ENCODE data around the gene CACNA1B.
"Not testable (repeated sequence)": the region's sequence is repeated elsewhere in the genome, so short reads cannot be mapped to it uniquely, and the experiment has no call there.

CACNA1B gene

DNA sequence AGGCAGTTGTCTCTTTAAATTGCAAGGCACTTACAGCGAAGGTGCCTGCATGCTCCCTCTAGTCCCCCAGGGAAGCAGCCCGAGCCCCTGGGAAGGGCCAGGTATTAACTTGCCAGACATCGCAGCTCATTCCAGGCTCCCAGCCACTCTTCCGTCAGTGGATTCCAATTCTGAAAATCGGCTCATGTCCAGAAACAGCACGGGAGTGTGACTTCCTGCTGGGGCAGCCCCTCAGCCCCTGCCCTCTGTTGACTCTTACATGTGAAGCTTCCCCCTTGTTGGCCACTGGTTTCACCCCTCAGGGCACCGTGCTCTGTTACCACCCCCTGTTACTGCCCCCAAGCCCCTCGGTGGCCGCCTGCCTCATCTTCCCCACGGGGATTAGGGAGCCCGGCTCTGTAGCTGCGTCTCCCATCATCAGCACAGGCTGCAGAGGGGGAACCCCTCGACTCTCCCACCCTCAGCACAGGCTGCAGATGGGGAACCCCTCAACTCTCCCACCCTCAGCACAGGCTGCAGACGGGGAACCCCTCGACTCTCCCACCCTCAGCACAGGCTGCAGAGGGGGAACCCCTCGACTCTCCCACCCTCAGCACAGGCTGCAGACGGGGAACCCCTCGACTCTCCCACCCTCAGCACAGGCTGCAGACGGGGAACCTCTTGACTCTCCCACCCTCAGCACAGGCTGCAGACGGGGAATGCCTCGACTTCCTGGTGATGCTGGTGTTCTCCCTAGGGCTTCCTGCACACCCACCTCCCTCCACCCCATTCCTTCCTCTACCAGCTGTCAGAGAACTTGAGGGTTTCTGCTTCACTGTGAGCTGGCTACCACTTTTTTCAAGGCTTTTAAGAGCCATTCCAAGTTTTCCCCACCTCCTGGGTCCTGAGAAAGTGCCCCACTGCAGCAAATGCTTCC lies 11.1 kb upstream of the CACNA1B start:
- no peak for DNase-seq

- no peak for DNase-seq
Measured at GRCh38 chr9:137870432-137870831, 7.2 kb upstream of the CACNA1B start.

- no peak for DNase-seq
Measured at GRCh38 chr9:137872296-137872695, 5.3 kb upstream of the CACNA1B start.

DNA sequence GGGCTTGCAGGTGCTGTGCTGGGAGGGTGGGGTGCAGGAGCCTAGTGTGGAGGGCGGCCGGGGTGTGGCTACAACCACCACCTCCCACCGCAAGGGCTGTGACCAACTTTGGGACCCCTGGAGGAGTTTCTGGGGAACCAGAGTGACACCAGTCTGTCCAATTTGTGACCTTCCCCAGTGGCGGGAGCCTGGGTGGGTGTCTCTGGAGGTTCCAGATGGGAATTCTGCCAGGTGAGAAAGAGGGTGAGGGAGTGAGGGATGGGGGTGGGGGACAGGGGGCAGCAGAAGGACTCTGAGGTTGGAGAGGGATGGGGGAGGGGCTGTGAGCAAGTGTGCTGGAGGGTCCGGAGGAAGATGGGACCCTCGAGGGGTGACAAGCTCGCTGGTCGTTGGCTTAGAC lies 4.2 kb upstream of the CACNA1B start:
- no peak for DNase-seq

- DNase-seq: no peak
Measured at GRCh38 chr9:137873858-137874362, 3.7 kb upstream of the CACNA1B start.

GRCh38 chr9:137875354-137875753 lies 2.2 kb upstream of the CACNA1B start:
- no peak for DNase-seq

GRCh38 chr9:137875846-137876245 lies 1.7 kb upstream of the CACNA1B start:
- no peak for DNase-seq

DNA sequence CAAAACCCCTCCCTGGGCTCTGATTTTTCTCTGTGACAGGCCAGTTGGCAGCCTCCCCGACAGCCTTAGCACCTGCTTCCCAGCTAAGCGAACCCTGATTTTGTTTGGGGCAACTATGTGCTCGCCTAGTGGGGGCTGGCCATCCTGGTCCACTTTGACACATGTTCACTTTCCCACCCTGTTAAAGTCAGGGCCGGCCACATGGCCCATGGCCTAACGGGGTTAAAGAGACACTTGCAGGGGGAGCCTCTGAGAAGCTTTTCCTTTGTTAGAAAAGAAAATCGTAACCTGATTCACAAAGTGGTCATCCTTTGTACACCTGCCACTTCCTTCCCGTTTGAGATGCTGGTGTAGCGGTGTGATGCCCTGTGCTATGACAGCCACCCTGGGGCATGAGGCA lies 1.3 kb upstream of the CACNA1B start:
- no peak for DNase-seq

DNA sequence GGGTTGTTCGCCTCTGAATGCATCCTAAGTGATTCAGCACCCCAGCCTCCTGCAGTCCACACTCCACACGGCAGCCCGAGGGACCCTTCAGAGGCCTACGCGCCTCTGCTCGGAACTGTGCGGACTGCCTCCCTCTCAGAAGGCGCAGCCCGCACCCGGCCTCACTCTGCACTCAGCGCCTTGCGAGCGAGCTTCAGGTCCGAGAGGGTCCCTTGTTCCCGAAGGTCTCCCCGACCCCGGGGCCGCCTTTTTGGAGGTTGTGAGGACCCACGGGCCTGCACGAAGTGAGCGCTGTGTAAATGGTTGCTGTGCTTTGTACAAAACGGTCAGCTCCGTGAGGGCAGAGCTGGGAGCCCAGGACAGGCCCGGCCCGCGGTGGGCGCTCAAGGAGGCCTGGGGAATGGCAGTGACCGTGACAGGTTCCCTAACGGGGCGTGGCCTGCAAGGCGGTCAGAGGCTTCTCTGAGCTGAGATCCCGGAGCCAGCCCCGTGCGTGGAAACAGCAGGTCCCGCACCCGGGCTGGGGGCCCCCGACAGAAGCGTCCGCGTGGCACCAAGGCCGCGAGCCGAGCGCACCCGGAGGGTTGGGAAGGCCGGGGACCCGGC lies 698 bp upstream of the CACNA1B start:
- no peak for DNase-seq

DNA sequence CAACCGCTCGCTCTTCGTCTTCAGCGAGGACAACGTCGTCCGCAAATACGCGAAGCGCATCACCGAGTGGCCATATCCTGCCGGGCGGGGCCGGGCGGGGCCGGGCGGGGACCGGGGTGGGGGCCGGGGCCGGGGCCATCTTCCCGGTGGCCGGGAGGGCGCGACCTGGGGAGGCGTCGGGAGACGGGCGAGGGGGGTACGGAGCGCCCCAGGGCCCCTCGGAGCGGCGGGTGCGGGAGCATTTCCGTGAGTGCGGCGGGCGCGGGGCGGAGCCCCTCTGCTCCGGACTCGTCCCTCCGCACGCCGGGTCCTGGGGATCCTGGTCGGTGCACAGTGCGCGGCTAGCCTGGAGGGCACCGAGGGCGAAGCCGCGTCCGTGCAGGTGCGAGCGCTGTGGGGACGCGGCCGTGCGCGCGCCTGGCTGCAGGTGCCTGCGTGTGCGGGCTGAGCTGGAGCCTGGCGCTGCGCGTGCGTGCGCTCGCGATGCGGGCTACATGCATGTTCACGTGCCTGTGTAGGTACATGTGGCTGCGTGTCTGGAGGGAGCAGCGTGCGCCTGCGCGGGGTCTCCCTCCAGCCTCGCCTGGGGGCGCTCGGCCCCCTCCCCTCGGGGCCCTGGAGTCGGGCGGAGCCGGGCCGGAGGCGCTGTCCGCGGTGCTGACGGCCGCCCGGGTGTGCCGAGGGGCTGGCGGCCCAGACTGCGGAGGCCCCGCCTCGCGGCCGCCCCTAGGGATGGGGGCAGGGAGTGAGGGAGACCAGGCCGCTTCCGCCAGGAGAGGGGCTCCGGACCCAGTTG lies 762 bp downstream of the CACNA1B start:
- no peak for DNase-seq

GRCh38 chr9:137879052-137879451 lies 1.5 kb downstream of the CACNA1B start:
- no peak for DNase-seq

DNA sequence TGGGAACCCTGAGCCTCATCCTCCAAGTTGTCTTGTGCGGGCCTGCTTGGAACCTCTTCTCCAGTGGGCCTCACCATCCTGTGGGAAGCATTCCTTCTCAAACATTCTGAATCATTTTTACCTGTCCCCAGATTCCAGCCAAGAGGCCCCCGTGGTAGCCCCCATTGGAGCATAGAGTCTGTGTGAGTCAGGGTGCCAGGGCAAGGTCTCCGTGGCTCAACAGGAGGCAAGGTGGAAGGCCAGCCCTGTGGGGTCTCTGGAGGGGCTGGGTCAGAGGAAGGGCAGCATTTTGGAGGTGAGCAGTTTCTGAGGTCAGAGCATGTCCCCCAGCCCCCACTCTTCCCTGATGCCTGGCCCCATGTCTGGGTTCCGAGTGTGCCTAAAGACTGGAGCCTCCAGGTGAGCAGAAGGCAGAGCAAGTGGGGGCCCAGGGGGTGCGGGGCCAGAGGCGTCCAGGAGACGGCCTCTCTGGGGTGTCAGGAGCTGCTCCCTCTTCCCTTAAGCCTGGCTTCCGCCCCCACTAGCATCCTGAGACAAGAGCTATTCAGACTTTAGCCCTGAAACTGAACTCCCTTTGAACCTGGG lies 2.1 kb downstream of the CACNA1B start:
- DNase-seq: no peak

DNA sequence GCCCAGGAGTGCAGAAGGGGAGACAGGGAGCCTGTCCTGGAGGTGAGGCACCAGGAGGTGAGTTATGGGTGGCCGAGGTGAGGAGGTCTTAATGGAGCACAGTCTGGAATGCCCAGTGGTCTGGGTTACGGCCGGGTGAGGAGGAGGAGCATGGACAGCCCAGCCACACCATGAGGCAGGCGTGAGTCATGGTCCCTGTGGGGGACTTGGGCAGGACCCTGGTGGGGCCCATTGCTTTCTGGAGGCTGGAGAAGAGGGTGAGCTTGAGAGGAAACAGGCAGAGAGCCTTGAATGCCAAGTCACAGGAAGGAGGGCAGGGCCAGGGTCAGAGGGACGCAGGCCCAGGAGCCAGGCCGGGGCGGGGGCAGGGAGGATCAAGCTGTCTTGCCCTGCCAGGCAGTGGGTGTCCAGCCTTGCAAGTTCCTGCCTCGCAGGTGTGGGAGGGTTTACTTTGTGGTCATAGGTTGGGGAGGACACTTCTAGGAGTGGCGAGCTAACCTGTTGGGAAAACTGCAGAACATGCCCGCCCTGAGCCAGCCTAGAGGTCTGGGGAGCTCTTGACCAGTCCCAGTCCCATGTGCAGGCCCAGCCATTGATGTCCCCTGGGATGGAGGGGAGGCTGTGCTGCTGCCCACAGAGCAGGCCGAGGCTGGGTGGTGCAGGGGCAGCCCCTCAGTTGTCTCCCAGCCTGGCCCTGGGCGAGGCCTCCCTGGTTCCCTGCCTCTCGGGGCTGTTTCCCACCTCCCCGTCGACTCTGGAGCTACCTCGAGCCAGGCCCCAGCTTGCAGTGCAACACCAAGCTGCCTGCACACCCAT lies 2.8 kb downstream of the CACNA1B start:
- DNase-seq: no peak

DNA sequence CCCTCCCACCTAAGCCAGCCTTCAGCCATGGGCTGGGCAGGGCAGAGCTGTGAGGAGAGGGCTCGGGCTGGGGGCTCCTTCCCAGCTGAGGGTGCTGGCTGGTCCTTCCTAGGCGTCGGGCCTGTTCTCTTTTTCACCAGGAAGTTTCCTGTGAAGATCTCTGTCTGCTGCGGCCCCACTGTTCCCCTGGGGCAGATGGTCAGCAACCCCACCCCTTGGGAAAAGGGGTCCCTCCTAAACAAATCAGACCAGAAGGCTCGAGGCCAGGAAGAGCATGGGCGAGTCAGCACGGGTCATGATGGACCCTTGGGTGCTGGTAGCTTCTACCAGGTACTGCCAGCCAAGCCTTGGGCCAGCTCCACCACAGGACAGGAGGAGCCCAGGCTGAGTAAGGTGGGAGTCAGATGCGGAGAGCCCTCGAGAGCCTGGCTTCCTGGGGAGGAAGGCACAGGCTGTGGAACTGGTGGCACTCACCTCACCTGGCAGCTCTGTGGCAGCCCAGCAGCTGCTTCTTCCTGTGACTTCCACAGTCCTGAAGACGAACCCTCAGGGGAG lies 3.5 kb downstream of the CACNA1B start:
- no peak for DNase-seq

- no peak for DNase-seq
Measured at GRCh38 chr9:137881591-137882505, 4.3 kb downstream of the CACNA1B start.

GRCh38 chr9:137882506-137882821 lies 4.9 kb downstream of the CACNA1B start:
- no peak for DNase-seq

- not testable (repeated sequence) for DNase-seq
Measured at GRCh38 chr9:137883977-137884376, 6.4 kb downstream of the CACNA1B start.

DNA sequence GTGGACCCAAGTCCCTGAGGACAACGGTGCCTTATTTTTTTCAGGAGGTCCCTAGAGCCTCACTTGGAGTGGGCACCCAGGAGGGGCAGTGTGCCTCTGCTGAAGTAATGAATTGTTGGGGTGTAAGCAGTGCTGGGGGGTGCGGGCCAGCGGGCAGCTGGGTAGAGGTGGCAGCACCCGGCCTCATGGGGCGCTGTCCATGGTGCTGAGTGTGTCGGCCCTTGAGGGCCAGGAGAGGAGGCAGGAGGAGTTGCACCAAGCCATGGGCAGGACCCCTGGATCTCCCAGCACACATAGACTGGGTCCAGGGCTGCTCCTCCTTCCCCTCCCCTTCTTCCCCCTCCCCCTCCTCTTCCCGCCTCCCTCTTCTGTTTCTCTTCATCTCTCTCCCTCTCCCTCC lies 7.0 kb downstream of the CACNA1B start:
- not testable (repeated sequence) for DNase-seq

- not testable (repeated sequence) for DNase-seq
Measured at GRCh38 chr9:137885121-137885520, 7.5 kb downstream of the CACNA1B start.

DNA sequence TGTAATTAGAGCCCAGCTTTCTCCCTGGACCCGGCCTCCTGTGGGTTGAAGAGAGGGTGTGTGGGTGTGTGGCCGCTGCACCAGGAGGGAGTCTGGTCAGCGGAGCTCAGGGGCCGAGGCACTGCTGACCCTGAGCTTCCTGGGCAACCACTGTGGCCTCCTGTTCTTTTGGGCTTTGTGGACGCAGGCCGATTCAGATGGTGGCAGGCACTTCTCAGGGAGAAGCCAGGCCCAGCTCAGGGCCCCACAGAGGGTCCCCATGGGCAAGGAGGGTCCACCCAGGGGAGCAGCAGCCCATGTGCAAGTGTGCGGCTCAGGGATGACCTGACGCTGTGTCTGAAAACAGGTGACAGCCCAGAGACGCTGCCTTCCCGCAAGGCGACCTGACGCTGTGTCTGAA lies 11.0 kb downstream of the CACNA1B start:
- not testable (repeated sequence) for DNase-seq

DNA sequence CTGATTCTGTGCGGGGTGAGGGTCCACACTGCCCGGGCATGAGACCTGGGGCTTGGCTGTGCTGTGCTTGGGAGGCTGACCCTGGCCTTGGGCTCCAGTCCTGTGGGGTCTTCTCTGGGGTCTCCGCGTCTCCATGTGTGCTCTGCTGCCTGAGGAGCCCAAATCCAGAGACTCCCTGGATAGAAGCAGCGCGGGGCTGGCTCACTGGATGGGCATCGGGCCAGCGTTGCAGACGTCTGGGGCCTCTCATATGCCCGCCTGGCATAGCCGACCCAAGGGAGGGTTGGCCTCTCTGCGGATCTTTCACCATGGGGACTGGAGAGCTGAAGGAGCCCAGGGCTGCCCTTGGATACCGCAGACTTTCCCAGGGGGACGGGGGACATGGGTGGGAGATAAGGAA lies 12.4 kb downstream of the CACNA1B start:
- not testable (repeated sequence) for DNase-seq

All from EL (cell line).